Fibroblast of peridontal ligament (primary cell): ENCODE data around the gene PSG4.
A peak's percentile ranks its signal among the peaks of the same experiment; 100 is the strongest.
"Not testable (repeated sequence)": the region's sequence is repeated elsewhere in the genome, so short reads cannot be mapped to it uniquely, and the experiment has no call there.

Experiments used
- DNase-seq: peaks from one replicate; pipeline ENCODE4 v3.0.0-alpha.2; 2010; ENCODE audit errors: extremely low read depth

Gene PSG4

DNA sequence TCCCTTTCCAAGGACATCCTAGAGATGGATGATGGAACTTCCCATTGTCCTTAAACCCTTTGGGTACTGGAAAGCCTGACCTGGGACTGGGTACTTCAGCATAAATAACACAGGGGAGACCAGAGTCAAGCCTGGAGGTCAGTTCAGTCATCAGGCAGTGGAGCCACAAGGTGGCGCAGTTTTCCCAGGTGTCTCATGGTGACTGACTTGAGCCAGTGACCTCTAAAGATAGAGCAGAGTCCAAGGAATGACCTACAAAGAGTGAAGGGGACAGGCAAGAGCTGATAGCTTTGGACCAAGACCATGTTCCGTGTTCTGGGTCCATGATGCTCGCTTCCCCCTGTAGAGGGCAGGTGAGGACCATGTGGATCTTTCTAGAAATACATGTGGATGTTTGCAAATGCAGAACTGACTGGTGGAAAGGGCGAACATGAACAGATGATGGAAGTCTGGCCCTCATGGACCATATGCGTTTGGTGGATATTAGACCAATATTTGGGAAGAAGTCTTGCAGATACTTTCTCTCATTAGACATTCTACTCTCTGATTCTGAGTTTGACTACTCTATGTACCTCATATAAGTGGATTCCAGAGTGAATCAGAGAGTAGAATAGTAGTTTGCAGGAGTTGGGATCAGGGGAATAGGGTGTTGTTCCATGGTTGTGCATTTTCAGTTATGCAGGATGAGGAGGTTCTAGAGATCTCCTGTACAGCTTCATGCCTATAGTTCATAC is 6.6 kb downstream of the PSG4 start:
- not testable (repeated sequence) for DNase-seq

DNA sequence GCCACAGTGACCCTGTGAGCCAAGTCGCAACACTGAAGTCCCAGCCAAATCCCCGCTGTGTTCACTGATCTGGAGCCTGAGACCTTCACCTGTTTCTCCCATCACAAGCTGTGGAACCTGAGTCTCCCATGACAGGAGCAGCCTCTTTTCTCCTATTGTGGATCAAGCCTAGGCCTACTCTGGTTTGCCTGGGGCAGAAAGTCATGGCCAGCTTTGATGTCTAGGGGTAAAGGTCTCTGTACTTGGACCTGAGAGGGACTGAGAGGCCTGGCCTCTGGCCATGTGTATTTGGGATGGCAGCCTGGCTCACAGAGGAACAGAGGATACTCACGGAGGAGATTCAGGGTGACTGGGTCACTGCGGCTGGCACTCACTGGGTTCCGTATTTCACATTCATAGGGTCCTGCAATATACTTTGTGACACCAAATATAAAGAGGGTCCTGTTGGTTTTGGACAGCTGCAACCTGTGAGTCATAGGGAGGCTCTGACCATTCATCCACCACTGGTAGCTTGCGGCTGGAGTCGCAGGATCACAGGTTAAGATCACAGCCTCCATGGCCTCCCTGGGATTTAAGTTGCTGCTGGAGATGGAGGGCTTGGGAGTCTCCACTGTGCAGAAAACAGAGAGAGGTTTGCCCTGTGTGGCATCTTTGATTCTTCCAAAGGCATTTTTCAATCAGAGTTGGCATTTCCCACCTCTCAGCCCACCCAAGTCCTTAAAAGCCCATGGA is 7.6 kb downstream of the PSG4 start:
- not testable (repeated sequence) for DNase-seq

DNA sequence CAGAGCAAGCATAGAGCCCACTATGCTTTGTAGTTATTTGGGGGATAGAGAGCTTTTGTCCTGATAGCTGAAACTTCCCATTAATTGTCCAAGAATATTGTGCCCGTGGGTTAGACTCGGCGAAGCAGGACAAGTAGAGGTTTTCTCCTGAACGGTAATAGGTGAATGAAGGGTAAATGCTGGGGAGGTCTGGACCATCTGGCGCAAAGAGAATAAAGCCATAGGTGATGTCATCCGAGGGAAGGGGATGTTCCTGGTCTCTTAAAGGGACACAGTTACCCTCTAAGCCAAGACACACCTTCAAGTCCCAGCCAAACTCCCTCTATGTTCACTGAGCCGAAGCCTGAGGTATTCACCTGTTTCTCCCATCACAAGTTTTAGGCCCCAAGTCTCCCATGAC is 11.0 kb downstream of the PSG4 start:
- not testable (repeated sequence) for DNase-seq

DNA sequence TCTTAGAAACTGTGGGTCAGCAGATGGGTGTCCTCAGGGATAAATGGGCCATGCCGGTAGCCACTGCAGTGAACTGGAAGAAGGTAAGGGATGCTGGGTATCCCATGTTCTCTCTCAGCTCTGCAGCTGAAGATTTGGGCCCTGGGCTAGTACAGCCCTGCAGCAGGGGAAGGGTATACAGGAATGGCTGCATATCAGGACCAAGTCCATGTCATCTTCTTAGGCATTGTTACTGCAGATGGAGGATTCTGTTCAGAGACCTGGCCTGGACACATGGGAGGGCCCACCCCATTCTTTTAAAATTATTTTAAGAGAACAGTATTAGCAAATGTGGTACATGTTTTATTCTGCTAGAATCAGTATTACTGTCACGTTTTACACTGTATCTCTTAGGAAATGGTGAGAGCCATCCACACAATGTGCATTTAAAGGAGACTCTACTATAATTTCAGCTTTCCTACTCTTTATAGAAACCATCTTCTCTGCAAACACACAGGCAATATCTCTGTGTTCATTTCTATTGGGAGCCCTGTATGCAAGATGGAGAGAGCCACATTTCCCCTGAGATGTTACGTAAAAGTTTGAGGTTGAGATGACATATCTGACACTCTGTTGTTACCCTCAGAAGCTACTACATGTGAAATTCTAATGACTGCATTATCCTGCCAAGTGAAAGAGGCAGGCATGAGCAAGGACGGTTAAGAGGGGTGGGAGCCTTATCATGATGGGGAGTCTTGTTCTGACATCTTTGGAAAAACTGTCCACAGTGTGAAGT is 12.9 kb downstream of the PSG4 start:
- not testable (repeated sequence) for DNase-seq

DNA sequence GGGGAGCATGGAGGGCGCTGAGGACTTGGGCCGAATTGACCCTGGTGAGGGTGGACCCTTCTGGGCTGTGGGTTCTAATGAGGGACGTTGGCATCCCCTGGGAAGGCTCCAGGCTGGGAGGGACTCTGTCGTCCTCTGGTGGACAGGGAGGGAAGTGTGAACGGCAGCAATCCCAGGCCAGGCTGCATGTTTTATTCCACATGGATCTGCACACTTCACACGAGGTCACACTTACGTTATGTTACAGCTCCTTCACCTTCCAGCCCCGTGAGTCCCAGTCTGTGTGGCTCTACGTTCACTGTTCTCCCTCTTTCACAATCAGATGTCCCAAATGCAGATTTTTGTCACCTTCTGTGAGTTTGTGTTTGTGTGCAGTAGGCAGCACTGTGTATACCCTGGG is 17.3 kb downstream of the PSG4 start:
- not testable (repeated sequence) for DNase-seq

DNA sequence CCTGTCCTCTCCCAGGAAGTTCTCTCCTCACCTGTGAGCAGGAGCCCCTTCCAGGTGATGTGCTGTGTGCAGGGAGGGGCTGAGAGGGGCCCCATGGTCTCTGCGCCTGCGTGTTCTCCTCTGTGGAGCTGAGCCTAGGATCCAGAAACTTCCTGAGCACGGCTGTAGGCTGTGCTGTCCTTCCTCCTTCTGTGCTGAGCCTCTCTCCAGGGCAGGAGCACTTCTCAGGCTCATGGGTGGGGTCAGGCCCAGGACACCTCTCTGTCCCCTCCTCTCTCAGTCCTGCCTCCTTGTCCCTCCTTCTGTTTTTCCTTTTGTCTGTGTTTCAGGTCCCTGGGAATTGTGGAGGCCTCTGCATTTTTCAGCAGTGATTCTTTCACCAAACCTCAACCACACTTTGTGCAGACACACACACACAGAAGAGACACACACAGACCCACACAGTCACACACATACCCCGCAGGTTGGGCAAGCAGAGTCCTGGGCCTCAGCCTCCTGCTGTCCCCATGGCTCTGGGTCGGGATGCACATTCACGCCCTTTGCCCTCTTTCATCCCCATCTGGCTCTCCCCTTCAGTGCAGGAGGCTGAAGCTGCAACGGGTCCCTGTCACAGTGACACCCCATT is 19.0 kb downstream of the PSG4 start, which contains the start of gene PSG5:
TSS of gene PSG5 (minus strand) at position 226 of the 625 bp plus-strand sequence. CDS start at position 95, 131 bp downstream.
- not testable (repeated sequence) for DNase-seq

DNA sequence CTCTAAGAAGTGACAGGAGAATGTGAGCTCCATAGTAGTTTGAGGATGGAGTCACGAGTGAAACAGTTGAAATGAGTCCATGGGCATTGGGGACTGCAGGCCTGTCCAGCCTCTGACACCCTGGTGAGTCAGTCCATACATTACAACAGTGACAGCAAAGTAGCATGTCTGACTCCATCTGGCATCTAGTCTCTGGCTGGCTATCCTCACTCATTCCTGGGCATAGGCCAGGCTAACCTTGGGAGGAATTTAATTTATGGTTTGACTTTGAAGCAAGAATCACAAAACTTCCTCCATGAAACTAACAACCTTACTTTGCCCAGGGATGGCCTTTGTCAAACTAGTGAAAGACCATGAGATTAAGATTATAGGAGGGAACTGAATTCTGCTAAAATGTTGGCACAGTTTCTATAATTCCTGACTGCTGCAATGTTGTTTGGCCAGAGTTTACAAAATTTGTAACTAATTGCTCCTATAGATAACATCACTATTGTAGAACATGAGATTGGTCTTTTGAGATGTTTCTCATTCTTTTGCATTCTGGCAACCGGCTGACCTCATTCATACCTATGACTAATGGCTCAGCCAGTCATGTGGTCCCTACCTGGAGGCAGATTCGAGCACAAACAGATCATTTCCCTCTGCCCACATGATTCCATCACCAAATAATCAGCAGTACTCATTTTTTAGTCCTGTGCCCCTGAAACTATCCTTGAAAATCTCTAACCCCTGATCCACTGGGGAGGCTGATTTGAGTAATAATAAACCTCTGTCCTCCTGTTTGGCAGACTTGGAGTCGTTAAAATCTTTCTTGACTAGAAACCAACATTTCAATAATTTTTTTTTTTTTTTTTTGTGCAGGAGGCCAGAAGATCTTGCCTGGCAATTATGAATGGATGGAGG is 23.3 kb downstream of the PSG4 start:
- peak; percentile 72 for DNase-seq

DNA sequence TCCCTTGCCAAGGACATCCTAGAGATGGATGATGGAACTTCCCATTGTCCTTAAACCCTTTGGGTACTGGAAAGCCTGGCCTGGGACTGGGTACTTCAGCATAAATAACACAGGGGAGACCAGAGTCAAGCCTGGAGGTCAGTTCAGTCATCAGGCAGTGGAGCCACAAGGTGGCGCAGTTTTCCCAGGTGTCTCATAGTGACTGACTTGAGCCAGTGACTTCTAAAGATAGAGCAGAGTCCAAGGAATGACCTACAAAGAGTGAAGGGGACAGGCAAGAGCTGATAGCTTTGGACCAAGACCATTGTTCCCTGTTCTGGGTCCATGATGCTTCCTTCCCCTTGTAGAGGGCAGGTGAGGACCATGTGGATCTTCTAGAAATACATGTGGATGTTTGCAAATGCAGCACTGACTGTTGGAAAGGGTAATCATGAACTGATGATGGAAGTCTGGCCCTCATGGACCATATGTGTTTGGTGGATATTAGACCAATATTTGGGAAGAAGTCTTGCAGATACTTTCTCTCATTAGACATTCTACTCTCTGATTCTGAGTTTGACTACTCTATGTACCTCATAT is 25.8 kb downstream of the PSG4 start:
- DNase-seq: not testable (repeated sequence)

DNA sequence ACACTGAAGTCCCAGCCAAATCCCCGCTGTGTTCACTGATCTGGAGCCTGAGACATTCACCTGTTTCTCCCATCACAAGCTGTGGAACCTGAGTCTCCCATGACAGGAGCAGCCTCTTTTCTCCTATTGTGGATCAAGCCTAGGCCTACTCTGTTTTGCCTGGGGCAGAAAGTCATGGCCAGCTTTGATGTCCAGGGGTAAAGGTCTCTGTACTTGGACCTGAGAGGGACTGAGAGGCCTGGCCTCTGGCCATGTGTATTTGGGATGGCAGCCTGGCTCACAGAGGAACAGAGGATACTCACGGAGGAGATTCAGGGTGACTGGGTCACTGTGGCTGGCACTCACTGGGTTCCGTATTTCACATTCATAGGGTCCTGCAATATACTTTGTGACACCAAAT is 26.9 kb downstream of the PSG4 start:
- DNase-seq: not testable (repeated sequence)

DNA sequence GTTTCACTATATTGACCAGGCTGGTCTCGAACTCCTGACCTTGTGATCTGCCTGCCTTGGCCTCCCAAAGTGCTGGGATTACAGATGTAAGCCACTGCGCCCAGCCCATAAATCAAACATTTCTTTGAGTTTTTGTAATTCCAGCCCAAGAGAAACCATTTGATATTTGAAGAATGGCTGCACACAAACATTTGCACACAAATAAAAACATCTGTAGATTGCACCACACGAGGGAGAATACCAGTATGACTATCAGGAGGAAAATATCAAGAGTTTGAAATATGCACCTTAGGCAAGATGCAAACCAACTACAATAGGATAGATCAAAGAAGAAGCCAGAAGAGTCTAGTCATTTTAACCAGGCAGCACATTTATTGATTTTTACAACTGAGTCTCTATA is 39.5 kb downstream of the PSG4 start:
- DNase-seq: not testable (repeated sequence)

DNA sequence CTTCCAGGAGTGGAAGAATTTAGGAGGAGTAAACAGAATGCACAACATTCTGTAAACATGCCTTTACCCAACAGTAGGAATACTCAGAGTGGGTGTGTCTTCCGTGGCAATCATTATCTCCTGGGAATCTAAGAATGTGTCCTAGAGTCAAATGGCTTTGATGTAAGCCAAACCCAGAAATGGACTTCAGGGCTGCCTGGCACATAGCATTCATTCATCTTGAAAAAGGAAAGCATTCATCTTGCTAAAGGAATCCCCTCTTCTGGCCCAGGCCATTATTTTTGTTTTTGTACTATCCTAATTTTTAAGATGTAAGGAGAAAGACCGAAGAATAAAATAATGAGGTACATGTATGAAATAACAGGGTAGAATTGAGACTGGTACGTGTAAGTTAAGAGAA is 42.3 kb downstream of the PSG4 start:
- not testable (repeated sequence) for DNase-seq

DNA sequence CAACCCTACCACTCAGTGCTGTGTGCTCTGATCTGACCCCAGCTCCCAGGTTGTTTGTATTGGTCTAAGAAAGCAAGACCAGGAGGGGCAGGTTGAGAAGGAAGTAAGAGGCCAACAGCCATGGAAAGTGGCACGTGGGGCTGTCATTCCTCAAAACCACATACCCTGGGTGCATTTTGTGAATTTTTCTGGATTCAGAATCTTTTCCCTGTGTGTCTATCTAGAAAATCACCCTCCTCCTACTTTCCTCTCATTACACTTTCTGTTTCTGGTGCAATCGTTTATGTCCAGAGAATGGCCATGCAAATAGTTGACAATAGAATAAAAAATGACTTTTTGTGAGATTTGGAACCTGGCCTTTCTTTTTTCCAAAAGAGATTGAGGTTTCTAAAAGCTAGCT is 43.2 kb downstream of the PSG4 start:
- DNase-seq: not testable (repeated sequence)

DNA sequence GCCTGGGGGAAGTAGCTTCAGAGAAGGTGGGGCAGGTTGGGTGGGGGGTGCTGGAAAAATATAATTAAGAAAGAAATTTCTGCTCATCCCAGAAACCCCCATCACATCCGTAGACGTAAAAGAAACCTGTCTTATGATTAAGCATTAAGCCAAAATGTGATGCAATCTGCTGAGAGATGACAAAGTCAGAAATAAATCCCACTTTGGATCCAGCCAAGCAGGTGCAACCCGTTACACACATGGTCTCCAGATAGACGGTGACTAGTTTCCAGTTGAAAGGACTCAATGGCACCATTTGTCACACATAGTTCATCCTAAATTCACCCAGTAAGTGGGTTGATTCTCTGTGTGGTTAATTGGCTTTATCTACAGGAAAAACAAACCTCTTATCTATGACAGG is 53.2 kb downstream of the PSG4 start:
- DNase-seq: no peak

DNA sequence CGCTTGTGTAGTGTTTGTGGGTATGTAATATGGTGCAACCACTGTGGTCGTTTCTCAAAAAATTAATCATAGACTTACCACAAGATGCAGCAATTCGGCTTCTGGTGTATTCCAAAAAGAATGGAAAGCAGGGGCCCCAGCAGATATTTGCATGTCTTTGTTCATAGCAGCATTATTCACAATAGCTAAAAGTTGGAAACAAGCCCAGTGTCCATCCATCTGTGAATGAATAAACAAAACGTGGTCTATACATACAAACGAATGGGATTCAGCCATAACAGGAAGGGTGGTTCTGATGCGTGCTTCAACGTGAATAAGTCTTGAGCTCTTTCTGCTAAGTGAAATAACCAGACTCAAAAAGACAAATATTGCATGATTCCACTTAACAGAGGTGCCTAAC is 55.6 kb downstream of the PSG4 start:
- not testable (repeated sequence) for DNase-seq

DNA sequence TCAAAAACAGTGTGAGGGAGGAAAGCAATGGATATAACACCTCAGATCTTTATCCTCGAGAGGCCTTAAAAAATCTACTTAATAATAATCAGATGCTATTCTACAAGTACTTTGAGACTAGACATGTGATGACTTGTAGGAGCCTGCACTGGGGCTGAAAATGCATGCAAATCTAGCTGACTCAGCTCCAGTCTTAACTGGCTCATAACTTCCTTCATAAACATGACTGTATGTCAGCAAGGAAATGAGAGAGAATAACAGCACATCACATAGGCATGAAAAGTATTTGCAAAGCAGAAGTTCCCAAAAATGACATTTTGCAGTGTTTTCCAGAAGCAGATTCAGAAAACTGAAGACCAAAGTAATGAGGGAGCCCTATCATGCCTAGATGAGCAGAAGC is 57.2 kb downstream of the PSG4 start:
- DNase-seq: peak; percentile 72
